IgD-negative memory B cell (primary cell): ENCODE measurements around the gene HPGDS. TPM values are rescaled to one million over a fixed set of nuclear protein-coding genes. Genes with fewer than 3 reads are reported as not detected.
A peak's percentile ranks its signal among the peaks of the same experiment; 100 is the strongest.
"Not testable (repeated sequence)": the region's sequence is repeated elsewhere in the genome, so short reads cannot be mapped to it uniquely, and the experiment has no call there.

Experiments used
- H3K27ac Mint-ChIP-seq, 3 donors: one replicate each; pipeline ENCODE4 v1.8.0; 2020 to 2022; ENCODE audit warnings: mild to moderate bottlenecking in 3 of 3, mixed read lengths in 3 of 3, moderate library complexity in 1 of 3
- H3K27me3 Mint-ChIP-seq: one replicate; pipeline ENCODE4 v1.8.0; 2021; ENCODE audit warnings: mixed read lengths
- H3K36me3 Mint-ChIP-seq: one replicate; pipeline ENCODE4 v1.8.0; 2020; ENCODE audit warnings: mild to moderate bottlenecking, mixed read lengths
- H3K4me1 Mint-ChIP-seq, 3 donors: one replicate each; pipeline ENCODE4 v1.8.0; 2020 to 2022; ENCODE audit warnings: mixed read lengths in 3 of 3, mild to moderate bottlenecking in 1 of 3
- H3K4me3 Mint-ChIP-seq, 4 donors: one replicate each; pipeline ENCODE4 v1.8.0; 2020 to 2022; ENCODE audit warnings: mild to moderate bottlenecking in 4 of 4, mixed read lengths in 4 of 4, moderate library complexity in 3 of 4
- H3K9me3 Mint-ChIP-seq, 3 donors: one replicate each; pipeline ENCODE4 v1.8.0; 2020 to 2021; ENCODE audit warnings: mixed read lengths in 3 of 3, mild to moderate bottlenecking in 1 of 3
- polyA plus RNA-seq: library from polyadenylated mRNA; unstranded; fragments of 300-500 nt; fragmentation: Illumina TruSeq; gene quantifications from one replicate; pipeline ENCODE4 v1.2.3, GENCODE V29; 2021

Gene HPGDS
- polyA plus RNA-seq, 1 donor from 2014 or later = not detected

DNA sequence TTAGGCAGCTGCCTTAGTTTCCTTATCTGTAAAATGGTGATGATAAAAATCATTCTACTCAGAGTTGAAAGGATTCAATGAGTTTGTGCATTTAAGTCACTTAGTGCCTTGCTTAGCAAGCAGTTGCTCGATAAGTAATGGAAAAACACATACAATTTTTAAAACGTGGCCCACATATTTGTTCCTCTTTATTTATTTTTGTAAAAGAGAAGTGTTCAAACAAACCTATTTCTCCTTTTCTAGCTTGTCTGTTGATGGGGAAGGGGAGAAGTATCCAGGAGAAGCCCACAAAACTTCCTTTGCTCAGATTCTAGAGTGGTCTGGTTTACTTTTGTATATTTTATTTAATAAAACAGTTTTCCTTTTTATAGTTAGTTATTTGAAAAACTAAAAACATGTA, 3.3 kb upstream of the HPGDS start:
- H3K4me3 Mint-ChIP-seq = no peak overlapping the region
- H3K27ac Mint-ChIP-seq = no peak overlapping the region
- H3K9me3 Mint-ChIP-seq = no peaks in the 10 kb centered on the region
- no peaks in the 10 kb centered on the region for H3K36me3 Mint-ChIP-seq
- peaks cover 0 to 4% (median 4%) of the 10 kb centered on the region in 3 donors for H3K4me1 Mint-ChIP-seq
- H3K27me3 Mint-ChIP-seq = peaks cover 9% of the 10 kb centered on the region

DNA sequence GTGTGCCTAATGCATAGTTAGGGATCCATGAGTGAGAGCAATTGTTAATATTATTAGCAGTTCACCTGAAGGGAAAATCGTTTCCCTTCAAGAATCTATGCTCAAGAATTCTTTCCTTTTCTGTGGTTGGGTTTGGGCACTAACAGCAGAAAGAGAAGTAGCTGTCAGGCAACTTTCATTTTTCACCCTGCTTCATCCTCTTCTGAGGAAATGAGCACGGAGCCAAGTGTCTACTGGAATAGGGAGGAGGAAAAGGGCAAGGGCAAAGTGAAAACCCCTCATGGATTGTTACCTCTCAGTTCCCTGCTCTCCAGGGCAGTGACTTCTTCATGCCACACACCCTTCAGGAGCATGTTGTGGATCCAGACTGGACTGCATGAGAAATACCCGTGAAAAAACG, 2.6 kb upstream of the HPGDS start:
- no peak overlapping the region for H3K4me3 Mint-ChIP-seq
- H3K27ac Mint-ChIP-seq = no peak overlapping the region
- no peaks in the 10 kb centered on the region for H3K9me3 Mint-ChIP-seq
- peaks cover 3% of the 10 kb centered on the region for H3K27me3 Mint-ChIP-seq
- no peaks in the 10 kb centered on the region for H3K36me3 Mint-ChIP-seq
- peaks cover 0 to 4% (median 4%) of the 10 kb centered on the region in 3 donors for H3K4me1 Mint-ChIP-seq

DNA sequence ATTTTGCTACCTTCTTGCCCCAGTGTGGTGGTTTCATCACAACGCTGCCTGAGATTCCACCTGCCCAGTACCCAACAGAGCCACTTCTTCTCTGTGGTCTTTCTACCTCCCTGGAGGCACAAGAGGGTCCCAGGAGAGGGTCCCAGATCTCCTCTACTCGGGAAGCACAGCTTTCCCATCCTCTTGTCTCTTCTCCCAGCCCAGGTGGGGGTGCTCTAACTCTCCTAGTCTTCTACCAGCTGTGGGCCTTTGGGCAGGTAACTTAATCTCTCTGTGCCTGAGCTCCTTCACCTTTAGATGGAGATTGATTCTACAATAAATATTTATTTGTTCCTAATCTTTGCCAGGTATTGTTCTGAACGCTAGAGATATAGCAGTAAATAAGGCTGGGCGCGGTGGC, 1.8 kb upstream of the HPGDS start:
- H3K27me3 Mint-ChIP-seq = no peaks in the 10 kb centered on the region
- no peaks in the 10 kb centered on the region for H3K36me3 Mint-ChIP-seq
- peaks cover 4 to 7% (median 4%) of the 10 kb centered on the region in 3 donors for H3K4me1 Mint-ChIP-seq
- no peak overlapping the region for H3K4me3 Mint-ChIP-seq
- H3K27ac Mint-ChIP-seq = no peak overlapping the region
- H3K9me3 Mint-ChIP-seq = no peaks in the 10 kb centered on the region

DNA sequence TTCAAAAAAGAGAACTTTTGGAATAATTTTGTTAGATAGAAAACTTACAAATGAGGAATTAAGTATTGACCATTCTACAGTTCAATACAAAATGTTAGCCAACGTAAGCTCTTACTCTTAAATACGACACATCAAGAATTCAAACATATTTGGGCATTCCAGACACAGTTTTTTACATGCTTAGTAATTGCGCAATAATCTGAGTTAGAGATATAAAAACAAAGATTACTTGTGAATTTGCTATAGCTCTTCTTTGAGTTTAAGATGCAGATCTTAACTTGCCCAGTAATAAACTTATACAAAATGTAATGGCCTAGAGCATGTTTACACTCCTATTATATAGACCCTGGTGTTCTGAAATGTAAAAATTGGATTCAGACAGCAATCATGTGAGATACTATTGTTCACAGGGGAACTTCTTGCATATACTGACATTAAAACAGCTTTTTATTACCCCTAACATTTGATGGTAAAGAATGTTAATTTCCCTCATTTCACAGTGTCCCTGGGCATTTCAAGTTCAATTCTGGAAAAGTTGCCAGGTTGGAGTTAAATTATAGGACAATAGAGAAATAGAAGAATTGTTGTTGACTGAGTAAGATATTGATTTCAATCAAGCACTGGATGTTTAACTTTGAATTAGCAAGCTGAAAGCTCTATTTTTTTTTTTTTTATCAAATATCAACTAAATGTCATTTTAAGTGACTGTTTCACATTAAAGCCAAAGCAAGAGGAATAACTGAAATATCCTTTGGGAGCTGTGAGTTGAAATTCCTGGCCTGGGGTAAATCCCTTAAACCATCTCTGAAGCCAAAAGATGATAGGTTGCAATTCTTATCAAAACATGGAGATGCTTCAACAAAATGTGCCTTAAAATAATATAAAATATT, 910 bp downstream of the HPGDS start:
- no peak overlapping the region for H3K27ac Mint-ChIP-seq
- no peak overlapping the region for H3K4me3 Mint-ChIP-seq
- H3K9me3 Mint-ChIP-seq = no peaks in the 10 kb centered on the region
- peaks cover 4 to 12% (median 7%) of the 10 kb centered on the region in 3 donors for H3K4me1 Mint-ChIP-seq
- H3K27me3 Mint-ChIP-seq = peaks cover 3% of the 10 kb centered on the region
- H3K36me3 Mint-ChIP-seq = no peaks in the 10 kb centered on the region

DNA sequence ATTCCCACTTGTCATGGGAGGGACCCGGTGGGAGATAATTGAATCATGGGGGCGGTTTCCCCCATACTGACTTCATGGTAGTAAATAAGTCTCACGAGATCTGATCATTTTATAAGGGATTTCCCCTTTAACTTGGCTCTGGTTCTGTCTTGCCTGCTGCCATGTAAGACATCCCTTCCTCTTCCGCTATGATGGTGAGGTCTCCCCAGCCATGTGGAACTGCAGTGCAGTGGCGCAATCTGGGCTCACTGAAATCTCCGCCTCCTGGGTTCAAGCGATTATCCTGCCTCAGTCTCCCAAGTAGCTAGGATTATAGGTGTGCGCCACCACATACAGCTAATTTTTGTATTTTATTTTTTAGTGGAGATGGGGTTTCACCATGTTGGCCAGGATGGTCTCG, 2.9 kb downstream of the HPGDS start:
- H3K4me3 Mint-ChIP-seq = peak overlapping the region in 3 of 4 donors; percentile 74 to 92 (median 75)
- H3K36me3 Mint-ChIP-seq = no peaks in the 10 kb centered on the region
- peaks cover 3% of the 10 kb centered on the region for H3K27me3 Mint-ChIP-seq
- H3K9me3 Mint-ChIP-seq = no peaks in the 10 kb centered on the region
- H3K27ac Mint-ChIP-seq = peak overlapping the region in 1 of 3 donors; percentile 80
- H3K4me1 Mint-ChIP-seq = peaks cover 4 to 10% (median 9%) of the 10 kb centered on the region in 3 donors

DNA sequence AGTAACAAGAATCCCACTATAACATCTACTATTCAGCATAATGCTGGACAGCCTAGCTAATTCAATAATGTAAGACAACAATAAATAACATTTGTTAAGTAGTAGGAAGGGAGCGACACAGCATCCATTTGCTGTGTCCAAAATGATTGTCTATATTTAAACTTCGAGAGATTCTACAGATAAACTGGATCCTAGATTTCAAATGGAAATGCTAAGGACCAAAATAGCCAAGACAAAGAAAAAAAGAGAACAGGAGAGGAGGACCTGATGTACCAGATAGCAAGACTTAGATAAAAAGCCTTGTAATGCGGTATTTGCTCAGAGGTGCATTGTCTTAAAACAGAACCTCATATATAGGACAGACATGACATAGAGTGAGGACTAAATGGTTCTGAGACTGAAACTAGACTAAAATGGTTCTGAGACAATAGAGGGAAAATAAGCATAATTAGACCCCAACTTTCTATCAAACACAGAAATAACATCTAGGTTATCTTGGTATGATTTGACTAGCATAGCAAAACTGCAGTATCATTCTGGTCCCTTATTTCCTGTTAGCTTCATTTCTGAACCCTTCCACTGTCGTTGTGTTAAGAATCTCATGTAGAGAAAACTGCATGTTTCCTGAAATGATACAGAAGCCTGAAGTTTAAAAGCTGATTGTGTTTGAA, 3.8 kb downstream of the HPGDS start:
- Mint-ChIP-seq H3K27me3 (peaks cover 3% of the 10 kb centered on the region), H3K4me1 (peaks cover 4 to 10% (median 9%) of the 10 kb centered on the region in 3 donors), H3K9me3 (no peaks in the 10 kb centered on the region), H3K27ac (no peak overlapping the region), H3K4me3 (peak overlapping the region in 3 of 4 donors; percentile 55 to 92 (median 71)), H3K36me3 (no peaks in the 10 kb centered on the region)

DNA sequence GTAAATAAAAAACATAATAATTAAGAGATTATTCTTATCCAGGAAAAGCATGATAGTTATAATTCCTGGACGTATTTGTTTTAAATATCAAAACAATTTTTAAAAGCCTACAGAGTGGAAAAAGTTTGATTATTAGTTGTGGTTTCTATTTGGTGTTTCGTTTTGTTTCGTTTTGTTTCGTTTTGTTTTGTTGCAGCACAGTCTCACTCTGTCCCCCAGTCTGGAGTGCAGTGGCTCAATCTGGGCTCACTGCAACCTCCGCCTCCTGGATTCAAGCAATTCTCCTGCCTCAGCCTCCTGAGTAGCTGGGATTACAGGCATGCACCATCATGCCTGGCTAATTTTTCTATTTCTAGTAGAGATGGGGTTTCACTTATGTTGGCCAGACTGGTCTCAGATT, 5.8 kb downstream of the HPGDS start:
- H3K4me1 Mint-ChIP-seq, H3K36me3 Mint-ChIP-seq, H3K27me3 Mint-ChIP-seq, H3K27ac Mint-ChIP-seq, H3K9me3 Mint-ChIP-seq, H3K4me3 Mint-ChIP-seq: not testable (repeated sequence)

DNA sequence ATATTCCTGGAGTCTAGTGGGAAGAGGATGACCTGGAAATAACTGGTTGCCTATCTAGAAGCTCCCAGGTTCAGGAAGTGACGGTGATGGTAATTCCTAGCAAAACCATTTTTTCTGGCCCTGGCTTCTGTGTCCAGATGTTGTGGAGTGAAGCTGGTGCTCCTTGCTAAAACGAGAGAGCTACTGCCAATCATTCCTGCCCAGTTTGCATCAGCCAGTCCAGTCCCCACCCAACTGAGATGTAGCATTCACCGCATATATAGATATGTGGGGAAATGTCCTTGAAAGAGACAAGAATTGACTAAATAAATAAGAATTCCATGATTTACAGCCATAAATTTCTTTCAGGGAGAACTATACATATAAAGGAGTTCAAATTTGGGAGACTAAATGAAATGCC, 6.3 kb downstream of the HPGDS start:
- no peaks in the 10 kb centered on the region for H3K9me3 Mint-ChIP-seq
- H3K27ac Mint-ChIP-seq = no peak overlapping the region
- peaks cover 3% of the 10 kb centered on the region for H3K27me3 Mint-ChIP-seq
- no peak overlapping the region for H3K4me3 Mint-ChIP-seq
- H3K36me3 Mint-ChIP-seq = no peaks in the 10 kb centered on the region
- H3K4me1 Mint-ChIP-seq = peaks cover 0 to 9% (median 8%) of the 10 kb centered on the region in 3 donors

DNA sequence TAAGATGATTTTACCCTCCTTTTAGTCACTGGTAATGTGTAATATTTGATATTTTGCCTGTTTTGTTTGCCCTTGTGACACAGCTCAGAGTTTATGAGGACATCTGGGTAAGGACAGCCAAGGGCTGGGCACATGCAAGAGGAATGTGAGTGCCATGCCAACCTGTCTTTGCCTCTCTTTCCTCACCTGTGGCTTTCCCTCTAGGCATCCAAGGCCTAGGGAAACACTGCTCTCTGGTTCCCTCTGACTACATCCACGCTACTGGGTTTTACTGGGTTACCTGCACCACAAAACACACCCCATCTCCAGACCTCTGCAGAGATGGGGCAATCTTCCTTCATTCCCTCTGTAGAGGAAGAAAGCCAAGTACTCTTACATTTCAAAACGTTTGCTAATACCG, 7.7 kb downstream of the HPGDS start:
- H3K27me3 Mint-ChIP-seq = peaks cover 3% of the 10 kb centered on the region
- no peak overlapping the region for H3K27ac Mint-ChIP-seq
- H3K9me3 Mint-ChIP-seq = peaks cover 0 to under 1% (median 0%) of the 10 kb centered on the region in 3 donors
- no peaks in the 10 kb centered on the region for H3K36me3 Mint-ChIP-seq
- H3K4me3 Mint-ChIP-seq = no peak overlapping the region
- peaks cover 0 to 9% (median 8%) of the 10 kb centered on the region in 3 donors for H3K4me1 Mint-ChIP-seq

DNA sequence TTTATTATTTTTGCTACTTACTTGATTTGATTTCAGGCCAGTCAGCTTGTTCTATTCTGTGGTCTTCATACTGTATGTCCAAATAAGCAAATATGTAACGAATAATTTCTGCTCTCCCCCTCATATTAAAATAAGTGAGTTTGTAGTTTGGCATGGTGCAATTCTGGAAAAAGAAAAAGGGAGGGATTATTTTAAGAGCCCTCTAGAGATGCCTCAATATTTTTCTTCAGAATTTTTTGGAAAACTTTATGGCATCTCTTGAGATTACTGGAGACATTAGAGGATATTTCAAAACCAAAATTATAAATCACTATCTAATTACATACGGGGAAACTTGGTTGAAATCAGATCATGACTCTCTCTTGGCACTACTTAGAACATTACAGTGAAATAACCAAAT, 8.2 kb downstream of the HPGDS start:
- Mint-ChIP-seq H3K27me3 (peaks cover 4% of the 10 kb centered on the region), H3K4me1 (peaks cover 0 to 6% (median 5%) of the 10 kb centered on the region in 3 donors), H3K36me3 (peaks cover 2% of the 10 kb centered on the region), H3K27ac (no peak overlapping the region), H3K9me3 (peaks cover 0 to 2% (median 0%) of the 10 kb centered on the region in 3 donors), H3K4me3 (no peak overlapping the region)

DNA sequence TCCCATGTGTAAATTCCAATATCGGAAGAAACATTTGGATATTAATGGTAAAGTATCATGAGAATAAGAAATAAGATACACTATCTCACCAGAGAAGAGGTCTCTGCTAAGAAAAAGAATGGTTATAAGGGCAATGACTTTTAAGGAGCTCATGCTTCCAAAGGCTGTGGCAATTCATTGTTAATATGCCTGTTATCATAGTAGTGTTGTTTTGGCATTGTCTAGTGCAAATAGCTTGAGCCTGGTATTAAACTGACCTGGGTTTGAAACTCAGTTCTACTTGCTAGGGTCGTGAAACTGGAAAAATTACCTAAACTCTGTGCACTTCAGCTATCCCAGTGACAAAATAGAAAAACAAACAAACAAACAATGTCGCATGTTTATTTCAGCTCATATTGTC, 8.8 kb downstream of the HPGDS start:
- peaks cover 0 to 3% (median 0%) of the 10 kb centered on the region in 3 donors for H3K4me1 Mint-ChIP-seq
- H3K4me3 Mint-ChIP-seq = no peak overlapping the region
- peaks cover 2% of the 10 kb centered on the region for H3K36me3 Mint-ChIP-seq
- H3K27me3 Mint-ChIP-seq = peaks cover 4% of the 10 kb centered on the region
- no peak overlapping the region for H3K27ac Mint-ChIP-seq
- peaks cover 0 to 2% (median 0%) of the 10 kb centered on the region in 3 donors for H3K9me3 Mint-ChIP-seq

DNA sequence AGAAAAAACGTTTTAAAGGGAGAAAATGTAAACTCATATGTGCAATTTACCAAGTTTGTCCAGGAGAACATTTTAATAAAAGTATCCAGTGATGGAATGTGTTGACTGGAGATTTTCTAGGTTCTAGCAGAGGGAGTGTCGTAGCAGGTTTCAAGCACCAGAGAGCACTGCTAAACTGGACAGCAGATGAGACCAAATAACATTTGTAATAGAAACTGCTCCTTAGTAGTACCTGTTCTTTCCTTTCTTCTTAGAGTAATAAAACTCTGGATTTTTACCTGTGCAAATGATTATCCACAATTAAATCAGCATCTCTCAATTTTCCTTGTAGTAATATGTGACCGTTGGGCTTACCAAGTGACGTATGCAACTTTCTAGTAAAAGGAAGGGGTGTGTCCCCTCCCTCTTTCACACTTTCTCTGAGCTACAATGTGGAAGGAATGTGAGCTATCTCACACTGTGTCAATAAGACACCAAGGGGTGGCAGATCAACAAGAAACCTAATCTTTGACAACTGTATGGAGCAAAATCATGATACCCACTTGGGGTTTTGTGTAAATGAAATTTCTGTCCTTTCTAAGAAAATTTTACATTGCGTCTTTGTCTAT, 9.5 kb downstream of the HPGDS start:
- Mint-ChIP-seq H3K4me3 (no peak overlapping the region), H3K27me3 (peaks cover 1% of the 10 kb centered on the region), H3K27ac (no peak overlapping the region), H3K4me1 (peaks cover 0 to 3% (median 0%) of the 10 kb centered on the region in 3 donors), H3K9me3 (peaks cover 0 to 4% (median 1%) of the 10 kb centered on the region in 3 donors), H3K36me3 (peaks cover 2% of the 10 kb centered on the region)

DNA sequence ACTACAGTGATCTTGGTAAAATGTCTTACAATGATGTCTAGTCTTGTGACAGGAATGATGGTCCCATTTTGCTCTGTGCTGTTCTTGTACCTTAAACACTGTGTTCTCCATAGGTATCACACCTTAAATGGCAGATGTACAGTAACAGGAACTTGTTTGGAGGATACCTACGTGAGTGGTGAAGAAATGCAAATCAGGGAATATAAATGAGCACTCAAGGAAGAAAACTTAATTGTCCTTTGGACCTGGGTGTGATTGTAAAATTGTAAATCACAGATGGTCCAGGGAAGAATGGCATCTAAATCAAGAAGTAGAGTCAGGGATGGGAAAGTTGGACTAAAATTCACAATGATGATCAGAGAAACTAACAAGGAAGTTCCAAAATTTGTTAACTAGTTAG, 12.7 kb downstream of the HPGDS start:
- H3K27me3 Mint-ChIP-seq = peaks cover 3% of the 10 kb centered on the region
- H3K4me3 Mint-ChIP-seq = no peak overlapping the region
- H3K4me1 Mint-ChIP-seq = no peaks in the 10 kb centered on the region
- H3K9me3 Mint-ChIP-seq = peaks cover 2 to 16% (median 15%) of the 10 kb centered on the region in 3 donors
- no peak overlapping the region for H3K27ac Mint-ChIP-seq
- peaks cover 2% of the 10 kb centered on the region for H3K36me3 Mint-ChIP-seq

DNA sequence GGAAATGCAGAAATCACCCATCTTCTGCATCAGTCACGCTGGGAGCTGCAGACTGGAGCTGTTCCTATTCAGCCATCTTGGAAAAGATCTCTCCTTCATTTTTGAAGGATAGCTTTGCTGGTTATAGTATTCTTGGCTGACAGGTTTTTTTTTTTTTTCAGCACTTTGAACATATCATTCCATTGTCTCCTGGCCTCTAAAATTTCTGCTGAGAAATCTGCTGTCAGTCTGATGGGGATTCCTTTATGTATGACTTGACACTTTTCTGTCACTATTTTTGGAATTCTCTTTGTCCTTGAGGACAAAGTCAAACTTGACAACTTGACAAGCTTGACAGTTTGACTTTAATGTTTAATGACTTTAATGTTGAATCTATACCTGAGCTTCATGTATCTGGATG, 16.8 kb downstream of the HPGDS start:
- H3K27ac Mint-ChIP-seq = no peak overlapping the region
- no peak overlapping the region for H3K4me3 Mint-ChIP-seq
- H3K4me1 Mint-ChIP-seq = no peaks in the 10 kb centered on the region
- H3K27me3 Mint-ChIP-seq = peaks cover 3% of the 10 kb centered on the region
- peaks cover 3 to 28% (median 21%) of the 10 kb centered on the region in 3 donors for H3K9me3 Mint-ChIP-seq
- peaks cover 2% of the 10 kb centered on the region for H3K36me3 Mint-ChIP-seq

DNA sequence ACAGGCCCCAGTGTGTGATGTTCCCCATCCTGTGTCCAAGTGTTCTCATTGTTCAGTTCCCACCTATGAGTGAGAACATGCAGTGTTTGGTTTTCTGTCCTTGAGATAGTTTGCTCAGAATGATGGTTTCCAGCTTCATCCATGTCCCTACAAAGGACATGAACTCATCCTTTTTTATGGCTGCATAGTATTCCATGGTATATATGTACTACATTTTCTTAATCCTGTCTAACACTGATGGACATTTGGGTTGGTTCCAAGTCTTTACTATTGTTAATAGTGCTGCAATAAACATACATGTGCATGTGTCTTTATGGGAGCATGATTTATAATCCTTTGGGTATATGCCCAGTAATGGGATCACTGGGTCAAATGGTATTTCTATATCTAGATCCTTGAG, 22.7 kb downstream of the HPGDS start:
- not testable (repeated sequence) for H3K27me3 Mint-ChIP-seq, H3K36me3 Mint-ChIP-seq, H3K4me3 Mint-ChIP-seq, H3K27ac Mint-ChIP-seq, H3K4me1 Mint-ChIP-seq
- peaks cover 6 to 14% (median 6%) of the 10 kb centered on the region in 3 donors for H3K9me3 Mint-ChIP-seq
